COLO668 (cell line): ENCODE measurements around the gene CGB7.
A peak's percentile ranks its signal among the peaks of the same experiment; 100 is the strongest.
"Not testable (repeated sequence)": the region's sequence is repeated elsewhere in the genome, so short reads cannot be mapped to it uniquely, and the experiment has no call there.

ENCODE experiments used
- DNase-seq: peaks from one replicate; lab custom pipeline; 2025; ENCODE audit not compliant: unreplicated experiment; lab: John Stamatoyannopoulos, UW

CGB7 gene

DNA sequence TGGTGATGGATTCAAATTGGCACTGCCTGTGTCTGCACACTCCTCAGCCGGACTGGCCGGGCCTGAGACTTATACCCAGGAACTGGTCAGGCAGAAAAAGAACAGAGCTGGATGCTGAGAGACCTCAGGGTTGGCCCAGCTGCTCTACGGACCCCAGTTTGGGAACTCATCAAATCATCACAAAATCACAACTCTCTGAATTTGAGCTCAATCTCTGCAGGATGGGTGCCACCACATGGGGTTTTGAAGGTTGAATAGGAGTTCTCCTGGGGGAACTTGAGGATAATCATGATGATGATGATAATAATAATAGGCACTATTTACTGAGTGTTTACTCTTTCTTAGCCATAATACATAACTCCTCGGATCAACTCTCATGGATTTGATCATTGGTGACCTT is 14.9 kb downstream of the CGB7 start:
- DNase-seq: not testable (repeated sequence)

DNA sequence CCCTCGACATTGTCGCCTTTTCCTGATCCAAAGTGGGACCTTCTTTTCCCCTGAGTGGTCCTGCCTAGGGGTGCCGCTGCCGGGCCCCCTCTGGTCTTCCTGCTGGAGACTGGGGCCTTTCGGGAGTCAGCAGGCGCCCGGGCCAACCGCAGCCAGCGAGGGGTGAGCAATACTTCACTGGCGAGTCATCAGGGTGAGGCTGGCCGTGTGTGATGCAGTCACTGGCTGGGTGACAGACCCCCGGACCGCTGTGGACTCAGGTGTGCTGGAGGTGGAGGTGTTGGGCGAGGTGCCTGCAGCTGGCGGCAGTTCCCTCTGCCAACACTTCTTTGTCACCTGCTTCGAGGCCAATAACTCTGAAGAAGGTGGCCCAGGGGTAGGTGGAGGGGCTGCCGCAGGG is 15.4 kb downstream of the CGB7 start:
- no peak for DNase-seq

DNA sequence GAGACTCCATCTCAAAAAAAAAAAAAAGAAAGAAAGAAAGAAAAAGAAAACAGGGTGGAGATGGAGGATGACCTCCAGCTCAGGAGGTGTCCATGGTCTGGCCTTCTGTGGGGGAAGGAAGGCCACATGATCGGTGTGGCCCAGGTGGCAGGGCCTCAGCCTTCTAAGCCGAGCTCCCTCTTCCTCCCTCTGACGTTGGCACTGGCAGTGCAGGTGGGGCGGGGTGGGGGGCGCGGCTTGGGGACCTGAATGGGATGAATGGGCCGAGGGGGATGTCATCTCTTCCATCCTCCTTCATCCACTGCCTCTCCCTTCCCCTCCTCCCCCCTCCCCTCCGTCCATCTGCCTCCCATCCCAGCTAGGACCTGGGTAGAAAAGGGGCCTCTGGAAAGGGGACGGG is 17.8 kb downstream of the CGB7 start:
- not testable (repeated sequence) for DNase-seq

DNA sequence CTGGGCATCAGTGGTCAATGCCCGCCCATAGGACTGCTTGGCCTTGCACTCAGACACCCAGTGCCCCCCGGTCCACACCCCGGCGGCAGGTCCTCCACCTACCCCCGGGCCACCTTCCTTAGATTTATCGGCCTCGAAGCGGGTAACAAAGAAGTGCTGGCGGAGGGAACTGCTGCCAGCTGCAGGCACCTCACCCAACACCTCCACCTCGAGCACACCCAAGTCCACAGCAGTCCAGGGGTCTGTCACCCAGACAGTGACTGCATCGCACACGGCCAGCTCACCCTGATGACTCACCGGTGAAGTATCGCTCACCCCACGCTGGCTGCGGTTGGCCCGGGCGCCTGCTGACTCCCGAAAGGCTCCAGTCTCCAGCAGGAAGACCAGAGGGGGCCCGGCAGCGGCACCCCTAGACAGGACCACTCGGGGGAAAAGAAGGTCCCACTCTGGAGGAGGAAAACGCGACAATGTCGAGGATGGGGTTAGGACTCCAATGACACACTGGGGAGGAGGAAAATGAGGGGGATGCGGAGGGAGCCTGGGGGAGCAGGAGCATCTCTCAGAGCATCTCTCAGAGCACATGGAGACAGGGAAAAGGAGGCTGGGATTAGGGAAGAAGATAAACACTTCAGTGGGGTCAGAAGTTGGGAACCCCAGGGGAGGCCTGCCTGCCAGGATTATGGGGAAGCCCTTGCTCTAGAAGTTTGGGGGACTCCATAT is 18.8 kb downstream of the CGB7 start:
- peak; percentile 4 for DNase-seq

DNA sequence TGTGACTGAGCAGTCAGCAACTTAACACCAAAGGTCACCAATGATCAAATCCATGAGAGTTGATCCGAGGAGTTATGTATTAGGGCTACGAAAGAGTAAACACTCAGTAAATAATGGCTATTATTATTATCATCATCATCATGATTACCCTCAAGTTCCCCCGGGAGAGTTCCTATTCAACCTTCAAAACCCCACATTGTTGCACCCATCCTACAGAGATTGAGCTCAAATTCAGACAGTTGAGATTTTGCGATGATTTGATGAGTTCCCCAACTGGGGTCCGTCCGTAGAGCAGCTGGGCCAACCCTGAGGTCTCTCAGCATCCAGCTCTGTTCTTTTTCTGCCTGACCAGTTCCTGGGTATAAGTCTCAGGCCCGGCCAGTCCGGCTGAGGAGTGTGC is 19.4 kb downstream of the CGB7 start:
- not testable (repeated sequence) for DNase-seq

- peak; percentile 25 for DNase-seq
These were observed 20.7 kb downstream of the CGB7 start, which contains the start of gene CGB1 for GRCh38 chr19:49036815-49037214. TSS of gene CGB1 (minus strand) at chr19:49036895. CDS start at chr19:49036711, 184 bp downstream.

- DNase-seq: peak; percentile 23
These were observed 25.8 kb downstream of the CGB7 start, which contains the start of gene CGB2 for GRCh38 chr19:49031642-49032301. TSS of gene CGB2 (plus strand) at chr19:49031890. CDS start at chr19:49032096, 206 bp downstream.

DNA sequence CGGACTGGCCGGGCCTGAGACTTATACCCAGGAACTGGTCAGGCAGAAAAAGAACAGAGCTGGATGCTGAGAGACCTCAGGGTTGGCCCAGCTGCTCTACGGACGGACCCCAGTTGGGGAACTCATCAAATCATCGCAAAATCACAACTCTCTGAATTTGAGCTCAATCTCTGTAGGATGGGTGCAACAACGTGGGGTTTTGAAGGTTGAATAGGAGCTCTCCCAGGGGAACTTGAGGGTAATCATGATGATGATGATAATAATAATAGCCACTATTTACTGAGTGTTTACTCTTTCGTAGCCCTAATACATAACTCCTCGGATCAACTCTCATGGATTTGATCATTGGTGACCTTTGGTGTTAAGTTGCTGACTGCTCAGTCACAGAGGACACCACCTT is 27.2 kb downstream of the CGB7 start:
- DNase-seq: not testable (repeated sequence)

GRCh38 chr19:49029749-49030148 is 27.8 kb downstream of the CGB7 start:
- not testable (repeated sequence) for DNase-seq

DNA sequence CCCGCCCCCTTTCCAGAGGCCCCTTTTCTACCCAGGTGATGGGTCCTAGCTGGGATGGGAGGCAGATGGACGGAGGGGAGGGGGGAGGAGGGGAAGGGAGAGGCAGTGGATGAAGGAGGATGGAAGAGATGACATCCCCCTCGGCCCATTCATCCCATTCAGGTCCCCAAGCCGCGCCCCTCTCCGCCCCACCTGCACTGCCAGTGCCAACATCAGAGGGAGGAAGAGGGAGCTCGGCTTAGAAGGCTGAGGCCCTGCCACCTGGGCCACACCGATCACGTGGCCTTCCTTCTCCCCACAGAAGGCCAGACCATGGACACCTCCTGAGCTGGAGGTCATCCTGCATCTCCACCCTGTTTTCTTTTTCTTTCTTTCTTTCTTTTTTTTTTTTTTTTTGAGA is 28.9 kb downstream of the CGB7 start:
- DNase-seq: not testable (repeated sequence)

DNA sequence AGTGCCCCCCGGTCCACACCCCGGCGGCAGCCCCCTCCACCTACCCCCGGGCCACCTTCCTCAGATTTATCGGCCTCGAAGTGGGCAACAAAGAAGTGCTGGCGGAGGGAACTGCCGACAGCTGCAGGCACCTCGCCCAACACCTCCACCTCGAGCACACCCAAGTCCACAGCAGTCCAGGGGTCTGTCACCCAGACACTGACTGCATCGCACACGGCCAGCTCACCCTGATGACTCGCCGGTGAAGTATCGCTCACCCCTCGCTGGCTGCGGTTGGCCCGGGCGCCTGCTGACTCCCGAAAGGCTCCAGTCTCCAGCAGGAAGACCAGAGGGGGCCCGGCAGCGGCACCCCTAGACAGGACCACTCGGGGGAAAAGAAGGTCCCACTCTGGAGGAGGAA is 31.9 kb downstream of the CGB7 start:
- DNase-seq: not testable (repeated sequence)

DNA sequence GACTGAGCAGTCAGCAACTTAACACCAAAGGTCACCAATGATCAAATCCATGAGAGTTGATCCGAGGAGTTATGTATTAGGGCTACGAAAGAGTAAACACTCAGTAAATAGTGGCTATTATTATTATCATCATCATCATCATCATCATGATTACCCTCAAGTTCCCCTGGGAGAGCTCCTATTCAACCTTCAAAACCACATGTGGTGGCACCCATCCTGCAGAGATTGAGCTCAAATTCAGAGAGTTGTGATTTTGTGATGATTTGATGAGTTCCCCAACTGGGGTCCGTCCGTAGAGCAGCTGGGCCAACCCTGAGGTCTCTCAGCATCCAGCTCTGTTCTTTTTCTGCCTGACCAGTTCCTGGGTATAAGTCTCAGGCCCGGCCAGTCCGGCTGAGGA is 32.5 kb downstream of the CGB7 start:
- DNase-seq: not testable (repeated sequence)

DNA sequence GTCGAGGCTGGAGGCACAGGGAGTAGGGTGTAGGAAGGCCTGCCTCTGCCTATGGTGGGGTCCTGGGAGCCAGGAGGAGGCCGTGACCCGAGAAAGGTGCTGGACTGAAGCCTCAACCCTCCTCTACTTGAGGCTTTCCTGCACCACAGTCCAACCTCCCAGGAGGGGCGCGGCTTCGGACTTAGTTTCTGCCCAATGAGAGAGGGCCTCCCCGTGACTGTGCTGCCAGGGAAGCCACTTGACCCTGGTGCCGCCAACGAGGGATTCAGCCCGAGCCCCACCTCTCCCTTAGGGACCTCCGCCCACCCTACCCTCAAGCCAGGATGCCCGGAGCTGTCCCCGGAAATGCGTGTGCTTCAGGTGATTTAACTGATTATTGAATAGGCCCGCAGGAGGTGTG is 33.3 kb downstream of the CGB7 start, which contains the start of gene CGB3:
CGB3 (minus strand) TSS at position 101 of the 400 bp plus-strand sequence. CDS start 362 bp downstream, outside the sequence.
- not testable (repeated sequence) for DNase-seq

DNA sequence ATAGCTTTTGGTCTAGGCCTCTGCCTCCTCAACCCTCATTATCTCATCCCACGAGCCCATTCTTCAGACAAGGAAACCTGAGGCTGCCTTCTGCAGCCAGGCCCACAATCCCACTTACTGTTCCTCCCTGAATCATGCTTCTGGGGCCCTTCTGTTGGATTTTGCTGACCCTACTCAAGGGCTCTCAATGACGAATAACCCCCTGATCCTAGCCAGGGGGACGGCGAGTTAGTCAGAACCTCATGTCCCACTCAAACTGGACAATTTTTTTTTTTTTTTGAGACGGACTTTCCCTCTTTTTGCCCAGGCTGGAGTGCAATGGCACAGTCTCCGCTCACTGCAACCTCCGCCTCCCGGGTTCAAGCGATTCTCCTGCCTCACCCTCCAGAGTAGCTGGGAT is 35.4 kb downstream of the CGB7 start:
- DNase-seq: no peak

GRCh38 chr19:49020931-49021895 is 36.3 kb downstream of the CGB7 start:
- DNase-seq: no peak

GRCh38 chr19:49020342-49020741 is 37.2 kb downstream of the CGB7 start:
- peak; percentile 16 for DNase-seq

GRCh38 chr19:49019242-49019932 is 38.2 kb downstream of the CGB7 start:
- DNase-seq: peak; percentile 59

DNA sequence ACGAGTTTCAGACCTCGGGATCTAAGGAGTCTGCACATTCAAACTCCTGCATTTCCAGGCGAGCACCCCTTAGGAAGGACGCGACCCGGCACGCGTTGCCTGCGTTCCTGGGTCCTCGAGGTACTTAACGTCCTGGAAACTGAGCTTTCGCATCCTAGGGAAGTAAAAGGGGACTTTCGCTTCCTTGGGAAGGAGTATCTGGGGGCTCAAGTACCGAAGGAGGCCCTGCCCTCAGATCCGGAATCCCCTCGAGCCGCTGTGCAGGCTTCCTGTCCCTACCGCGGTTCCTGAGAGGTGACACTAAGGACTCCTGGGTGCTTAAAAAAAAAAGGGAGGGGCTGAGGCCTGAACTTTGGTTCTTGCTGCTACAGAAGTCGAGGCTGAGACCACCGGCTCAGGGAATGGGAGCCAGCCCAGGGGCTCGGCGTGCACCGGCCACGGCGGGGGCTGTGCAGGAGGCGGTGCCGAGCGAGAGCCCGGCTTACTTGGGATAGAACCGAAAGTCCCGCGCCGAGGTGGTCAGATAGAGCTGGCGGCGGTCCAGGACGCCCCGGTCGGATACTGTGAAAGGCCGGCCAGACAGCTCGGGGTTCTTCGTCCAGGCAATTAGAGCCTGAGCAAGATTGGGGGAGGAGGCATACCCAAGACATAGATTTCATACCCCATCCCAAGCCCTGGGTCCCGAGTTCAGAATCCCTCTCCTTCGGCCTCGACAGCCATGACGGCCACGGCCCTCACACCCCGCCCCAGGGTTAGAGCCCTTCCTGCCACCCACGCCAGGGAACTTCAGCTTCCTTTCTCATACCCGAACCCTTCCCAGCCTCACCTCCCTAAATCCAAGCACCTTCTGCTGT is 38.9 kb downstream of the CGB7 start:
- peak; percentile 11 for DNase-seq

- DNase-seq: peak; percentile 60
These were observed 39.7 kb downstream of the CGB7 start for GRCh38 chr19:49017666-49018351.
